HTR-8/SVneo (cell line): ENCODE results near the gene ZDHHC8.
"Not testable (repeated sequence)": the region's sequence is repeated elsewhere in the genome, so short reads cannot be mapped to it uniquely, and the experiment has no call there.

Experiments
- DNase-seq: peaks from one replicate; pipeline ENCODE4 v3.0.0; 2011; ENCODE audit warnings: low spot score, mixed read lengths; ENCODE audit not compliant: insufficient read length
- FAIRE-seq: peaks from 2 replicates; lab custom pipeline; 2011; peaks lifted over from hg19 to GRCh38; lab: Jason Lieb, UNC

Gene ZDHHC8

GRCh38 chr22:20156042-20156389 is 24.4 kb downstream of the ZDHHC8 start:
- no peak for FAIRE-seq

GRCh38 chr22:20156611-20157429 is 25.2 kb downstream of the ZDHHC8 start:
- FAIRE-seq (no peak), DNase-seq (peak; percentile 82)

More at GRCh38 chr22:20156042-20156389, 24.4 kb downstream of the ZDHHC8 start:
- DNase-seq: no peak

- FAIRE-seq: peak; percentile 42
Observed at GRCh38 chr22:20157430-20158183, 26.0 kb downstream of the ZDHHC8 start.

GRCh38 chr22:20158391-20159036 is 26.9 kb downstream of the ZDHHC8 start:
- no peak for FAIRE-seq

More at GRCh38 chr22:20157430-20158183, 26.0 kb downstream of the ZDHHC8 start:
- DNase-seq: no peak

GRCh38 chr22:20159076-20159475 is 27.5 kb downstream of the ZDHHC8 start:
- DNase-seq (no peak), FAIRE-seq (no peak)

More at GRCh38 chr22:20158391-20159036, 26.9 kb downstream of the ZDHHC8 start:
- DNase-seq: no peak

- not testable (repeated sequence) for FAIRE-seq, DNase-seq
Observed at GRCh38 chr22:20159531-20159930, 27.9 kb downstream of the ZDHHC8 start.

- FAIRE-seq (no peak), DNase-seq (no peak)
Observed at GRCh38 chr22:20160041-20160440, 28.4 kb downstream of the ZDHHC8 start.

GRCh38 chr22:20164863-20165262 is 33.3 kb downstream of the ZDHHC8 start:
- no peak for FAIRE-seq

GRCh38 chr22:20165421-20165820 is 33.8 kb downstream of the ZDHHC8 start:
- FAIRE-seq (no peak), DNase-seq (no peak)

More at GRCh38 chr22:20164863-20165262, 33.3 kb downstream of the ZDHHC8 start:
- DNase-seq: no peak

GRCh38 chr22:20165913-20166312 is 34.3 kb downstream of the ZDHHC8 start:
- no peak for FAIRE-seq
- DNase-seq: no peak

- no peak for DNase-seq
- FAIRE-seq: no peak
Observed at GRCh38 chr22:20166703-20167102, 35.1 kb downstream of the ZDHHC8 start.

- FAIRE-seq: no peak
- no peak for DNase-seq
Observed at GRCh38 chr22:20167643-20168322, 36.2 kb downstream of the ZDHHC8 start.

- FAIRE-seq: no peak
- DNase-seq: no peak
Observed at GRCh38 chr22:20169253-20169822, 37.7 kb downstream of the ZDHHC8 start.

- FAIRE-seq (no peak), DNase-seq (no peak)
Observed at GRCh38 chr22:20170170-20170569, 38.6 kb downstream of the ZDHHC8 start.

GRCh38 chr22:20171288-20172140 is 39.9 kb downstream of the ZDHHC8 start:
- FAIRE-seq: no peak
- no peak for DNase-seq

GRCh38 chr22:20172141-20172613 is 40.6 kb downstream of the ZDHHC8 start:
- no peak for DNase-seq
- FAIRE-seq: no peak

GRCh38 chr22:20173246-20173645 is 41.6 kb downstream of the ZDHHC8 start:
- FAIRE-seq (no peak), DNase-seq (no peak)

GRCh38 chr22:20173772-20174171 is 42.2 kb downstream of the ZDHHC8 start:
- DNase-seq: no peak
- no peak for FAIRE-seq
